SW480 (cell line): ENCODE data around the gene C13orf46.

Experiments
- DNase-seq: peaks from one replicate; pipeline ENCODE4 v3.0.0-alpha.2; 2016; ENCODE audit warnings: low spot score

Gene C13orf46

DNA sequence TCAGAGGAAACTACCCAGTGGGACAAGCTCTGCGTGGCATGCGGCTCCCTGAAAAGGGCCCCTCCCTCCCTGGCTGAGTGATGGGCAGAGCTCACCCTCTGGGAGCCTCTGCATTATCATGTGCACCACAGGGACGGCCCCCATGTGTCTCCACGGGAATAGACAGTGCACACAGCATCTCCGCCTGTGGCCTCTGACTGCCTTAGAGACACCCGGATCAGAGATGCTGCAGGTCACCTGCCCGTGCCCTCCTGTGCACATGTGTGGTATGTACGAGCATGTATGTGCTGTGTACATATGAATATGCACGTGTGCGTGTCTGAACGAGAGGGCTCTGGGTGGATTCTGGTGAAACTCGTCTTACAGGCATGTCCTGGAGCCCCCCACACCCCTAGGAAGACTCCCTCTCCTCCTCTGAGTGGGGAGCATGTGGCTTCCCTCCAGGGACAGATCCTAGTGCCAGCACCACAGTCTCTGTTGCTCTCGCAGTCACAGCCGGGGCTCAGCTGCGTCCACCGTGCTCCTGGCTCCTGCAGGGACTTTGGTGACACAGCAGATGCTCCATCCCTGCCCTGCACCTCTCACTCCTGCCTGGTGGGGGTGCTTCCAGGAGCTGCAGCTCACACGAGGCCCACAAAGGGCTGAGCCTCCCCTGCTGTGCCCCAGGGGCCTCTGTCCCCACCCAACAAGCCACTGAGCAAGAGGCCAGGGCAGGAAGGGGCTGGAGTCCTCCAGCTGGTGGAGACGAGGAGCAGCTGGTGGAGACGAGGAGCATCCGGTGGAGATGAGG lies 19.6 kb downstream of the C13orf46 start:
- DNase-seq = no peak

DNA sequence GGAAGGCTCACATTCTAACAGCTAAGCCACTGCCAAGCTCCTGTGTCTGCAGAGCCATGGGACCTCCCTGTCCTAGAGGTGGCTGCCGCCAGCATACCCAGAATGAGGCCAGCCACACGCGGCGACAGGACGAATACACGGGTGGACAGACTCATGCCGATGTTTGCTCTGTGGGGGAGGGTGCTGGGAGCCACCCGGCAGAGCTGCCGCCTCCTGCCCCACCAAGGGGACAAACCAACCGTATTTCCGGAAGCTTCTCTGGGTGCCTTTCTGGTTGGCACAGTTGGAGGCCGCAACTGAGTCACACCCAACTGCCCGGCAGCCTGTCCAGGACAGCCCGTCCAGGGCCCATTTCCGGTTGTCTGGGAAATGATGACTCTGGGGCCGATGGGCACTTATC lies 20.3 kb downstream of the C13orf46 start:
- DNase-seq = no peak

DNA sequence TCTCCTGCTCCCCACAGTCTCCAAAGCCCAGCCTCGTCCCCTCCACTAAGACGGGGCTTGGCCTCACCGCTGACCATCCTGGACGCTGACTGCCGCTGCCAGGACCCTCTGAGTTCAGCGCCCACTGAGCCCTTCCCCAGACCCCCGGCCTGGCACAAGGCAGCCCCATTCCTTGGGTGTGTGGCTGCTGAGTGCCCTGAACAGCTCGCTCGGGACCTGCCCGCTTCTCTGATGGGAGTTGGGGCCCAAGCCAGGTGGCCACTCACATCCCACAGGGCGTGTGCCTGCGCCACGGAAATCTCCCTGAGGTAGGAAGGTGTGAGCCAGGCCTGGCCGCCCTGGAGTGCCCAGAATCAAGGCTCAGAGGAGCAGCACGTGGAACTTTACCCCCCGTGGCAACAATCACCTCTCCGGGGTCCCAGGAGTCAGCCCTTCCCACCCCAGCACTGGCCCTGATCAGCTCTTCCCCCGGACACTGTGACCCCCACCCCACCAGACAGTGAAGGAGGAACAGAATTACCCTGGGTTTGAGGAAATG lies 20.8 kb downstream of the C13orf46 start:
- DNase-seq = no peak

DNA sequence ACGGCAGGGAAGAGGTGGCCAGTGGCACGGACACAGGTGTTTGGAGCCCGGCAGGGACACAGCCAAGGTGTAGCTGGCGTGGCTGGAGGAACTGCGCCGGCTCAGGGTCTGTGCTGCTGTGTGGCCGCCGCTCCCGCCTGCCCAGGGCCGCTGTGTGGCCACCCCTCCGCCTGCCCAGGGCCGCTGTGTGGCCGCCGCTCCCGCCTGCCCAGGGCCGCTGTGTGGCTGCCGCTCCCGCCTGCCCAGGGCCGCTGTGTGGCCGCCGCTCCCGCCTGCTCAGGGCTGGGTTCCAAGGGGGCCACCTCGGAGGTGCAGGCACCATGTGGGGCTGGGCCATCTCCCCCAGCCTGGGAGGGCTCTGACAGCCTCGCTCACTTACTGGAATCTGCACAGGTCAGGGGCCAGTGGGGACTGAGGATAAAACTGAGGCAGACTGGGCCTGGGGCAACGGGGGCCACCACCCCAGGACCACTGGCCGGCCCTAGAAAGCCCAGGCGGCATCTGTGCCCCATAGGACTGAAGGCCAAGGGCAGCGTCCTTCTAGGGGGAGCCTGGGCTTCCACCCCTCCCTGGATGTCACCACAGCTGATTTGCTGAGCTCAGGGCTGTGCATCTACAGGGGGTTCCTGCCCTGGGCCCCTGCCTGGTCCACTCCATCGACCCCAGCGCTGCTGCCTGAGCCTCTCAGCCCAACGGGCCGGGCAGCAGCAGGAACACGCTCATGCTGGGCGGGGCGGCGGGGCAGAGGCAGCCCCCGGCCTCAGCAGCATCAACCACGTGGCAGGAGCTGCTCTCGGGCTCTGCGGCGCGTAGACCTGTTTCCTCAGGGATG lies 21.5 kb downstream of the C13orf46 start:
- DNase-seq = no peak

DNA sequence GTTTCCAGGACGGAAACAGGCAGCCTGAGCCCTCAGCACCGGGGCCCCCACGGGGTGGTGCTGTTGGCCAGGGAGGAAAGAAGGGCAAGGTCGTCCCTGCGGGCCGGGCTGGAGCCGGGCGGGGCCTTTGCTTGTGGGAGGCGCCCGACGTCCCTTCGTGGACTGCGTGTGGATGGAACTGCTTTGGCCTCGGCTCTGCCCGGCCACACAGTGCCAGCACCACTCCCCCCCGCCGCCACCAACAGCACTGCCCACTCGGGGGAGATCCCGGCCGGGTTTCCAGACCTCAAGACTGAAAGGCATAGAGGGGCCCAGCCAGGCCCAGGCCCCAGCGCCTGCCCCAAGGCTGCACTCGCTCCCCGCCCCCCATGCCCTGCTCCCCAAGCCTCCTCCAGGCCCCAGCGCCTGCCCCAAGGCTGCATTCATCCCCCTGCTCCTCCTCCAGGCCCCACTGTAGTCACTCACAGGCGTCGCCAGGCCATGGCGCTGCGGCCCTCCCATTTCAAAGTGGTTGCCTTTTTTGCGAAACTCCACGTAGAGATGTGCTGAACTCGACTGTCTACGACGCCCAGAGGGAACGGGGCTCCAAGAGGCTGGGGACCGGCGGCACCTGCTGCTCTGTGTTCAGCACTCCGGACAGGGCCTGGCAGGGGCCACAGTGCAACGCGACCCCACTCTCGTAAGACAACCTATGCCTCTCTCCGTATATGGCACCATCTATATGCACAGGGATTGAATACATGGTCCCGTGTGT lies 22.5 kb downstream of the C13orf46 start:
- peak; percentile 66 for DNase-seq

DNA sequence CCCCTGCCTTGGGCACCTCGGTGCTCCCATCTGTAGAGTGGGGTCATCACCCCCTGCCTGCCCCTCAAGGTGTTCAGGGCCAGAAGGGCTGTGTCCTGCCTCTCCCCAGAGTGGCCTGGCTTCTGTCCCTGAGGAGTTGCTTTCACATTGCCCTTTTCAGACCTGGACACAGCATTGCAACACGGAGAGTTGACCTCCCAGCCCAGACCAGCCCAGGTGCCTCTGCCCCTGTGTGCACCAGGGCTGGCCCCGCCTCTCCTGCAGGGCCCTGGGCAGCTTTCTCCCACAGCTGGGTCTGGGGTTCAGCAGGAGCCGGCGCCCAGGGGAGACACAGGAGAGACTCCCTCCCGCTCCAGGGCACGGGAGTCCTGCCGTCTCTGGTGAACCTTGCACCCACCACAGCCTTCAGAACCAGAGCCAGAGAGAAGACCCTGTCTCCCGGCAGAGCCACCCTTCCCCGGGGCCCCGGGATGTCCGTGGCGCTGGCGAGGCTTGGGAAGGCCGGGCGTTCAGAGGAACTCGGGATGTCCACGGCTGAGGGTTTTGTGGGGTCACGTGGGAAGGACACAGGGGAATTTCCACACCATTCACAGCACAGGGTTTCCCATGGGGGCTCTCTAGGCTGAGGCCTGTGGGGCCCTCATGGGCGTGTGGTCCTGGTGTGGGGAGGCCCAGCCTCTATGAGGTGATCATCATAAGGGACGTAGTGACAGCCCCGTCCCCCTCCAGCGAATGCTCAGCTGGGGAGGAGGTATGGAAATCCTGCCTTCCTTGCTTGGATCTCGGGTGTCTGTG lies 23.2 kb downstream of the C13orf46 start:
- no peak for DNase-seq

GRCh38 chr13:113949546-113949945 lies 24.3 kb downstream of the C13orf46 start:
- DNase-seq = no peak

- no peak for DNase-seq
These were observed 25.7 kb downstream of the C13orf46 start for GRCh38 chr13:113948034-113948742.

DNA sequence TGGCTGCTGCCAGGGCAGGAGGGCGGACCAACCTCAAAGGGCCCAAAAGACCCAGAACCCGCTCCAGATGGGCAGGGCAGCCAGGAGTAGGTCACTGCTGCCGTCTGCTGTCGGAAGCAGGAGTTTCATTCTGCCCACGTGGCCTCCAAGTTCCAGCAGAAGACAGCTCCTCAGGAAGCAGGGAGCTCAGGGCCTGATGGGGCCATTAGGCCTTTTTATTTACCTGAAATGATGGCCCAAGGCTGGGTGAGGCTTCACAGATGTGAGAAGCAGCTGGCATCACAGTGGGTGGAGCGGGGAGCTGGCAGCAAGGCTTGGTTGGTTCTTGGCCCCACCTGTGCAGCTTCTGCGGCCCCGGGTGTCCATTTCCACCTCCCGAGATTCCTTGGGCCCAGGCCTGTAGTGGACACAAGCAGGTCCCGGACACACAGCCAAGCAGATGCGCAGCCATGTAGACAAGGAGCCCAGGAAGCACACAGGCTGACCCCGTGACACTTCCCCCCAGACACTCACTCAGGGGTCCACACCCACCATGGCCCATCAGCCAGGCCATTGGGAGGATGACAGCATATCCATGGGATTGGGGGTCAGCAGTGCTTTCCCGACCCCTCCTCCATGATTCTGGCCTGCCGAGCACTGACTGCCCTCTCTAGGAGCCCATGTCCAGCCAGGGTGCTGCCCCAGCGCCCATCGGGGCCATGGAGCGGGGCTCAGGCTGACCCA lies 26.4 kb downstream of the C13orf46 start:
- DNase-seq = peak; percentile 53

DNA sequence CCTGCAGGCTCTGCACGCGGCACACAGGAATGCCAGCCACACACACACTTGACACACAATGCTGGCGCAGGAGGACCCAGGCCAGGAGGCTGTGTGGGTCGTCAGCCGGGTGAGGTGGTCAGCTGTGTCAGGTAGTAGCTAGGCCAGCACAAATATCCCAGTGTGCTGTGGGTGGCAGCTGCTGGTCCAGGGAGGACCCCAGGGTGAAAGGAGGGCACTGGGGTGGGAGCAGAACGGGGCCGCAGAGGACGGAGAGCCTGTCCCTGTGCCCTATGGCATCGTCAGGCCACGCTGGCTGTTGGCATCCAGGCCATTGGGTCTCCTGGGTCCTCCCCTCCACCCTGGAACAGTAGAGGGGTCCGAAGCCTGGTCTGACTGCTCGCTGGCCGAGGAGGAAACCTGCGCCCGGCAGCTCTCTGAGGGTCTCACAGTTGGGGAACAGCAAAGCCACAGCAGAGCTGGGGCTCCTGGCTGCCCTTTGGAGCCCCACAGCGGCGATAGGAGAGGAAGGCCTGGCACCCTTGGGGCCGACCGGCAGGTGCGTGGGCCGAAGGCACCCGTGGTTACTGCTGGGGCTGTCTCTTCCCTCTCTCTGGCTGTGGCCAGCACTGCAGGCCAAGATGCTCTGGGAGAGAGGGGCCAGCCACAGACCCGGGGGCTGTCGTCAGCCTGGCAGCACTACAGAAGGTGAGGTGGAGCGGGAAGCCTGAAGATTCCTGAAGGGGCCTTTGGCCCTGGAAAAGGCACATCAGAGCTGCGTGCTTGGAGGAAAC lies 27.3 kb downstream of the C13orf46 start:
- DNase-seq = no peak

DNA sequence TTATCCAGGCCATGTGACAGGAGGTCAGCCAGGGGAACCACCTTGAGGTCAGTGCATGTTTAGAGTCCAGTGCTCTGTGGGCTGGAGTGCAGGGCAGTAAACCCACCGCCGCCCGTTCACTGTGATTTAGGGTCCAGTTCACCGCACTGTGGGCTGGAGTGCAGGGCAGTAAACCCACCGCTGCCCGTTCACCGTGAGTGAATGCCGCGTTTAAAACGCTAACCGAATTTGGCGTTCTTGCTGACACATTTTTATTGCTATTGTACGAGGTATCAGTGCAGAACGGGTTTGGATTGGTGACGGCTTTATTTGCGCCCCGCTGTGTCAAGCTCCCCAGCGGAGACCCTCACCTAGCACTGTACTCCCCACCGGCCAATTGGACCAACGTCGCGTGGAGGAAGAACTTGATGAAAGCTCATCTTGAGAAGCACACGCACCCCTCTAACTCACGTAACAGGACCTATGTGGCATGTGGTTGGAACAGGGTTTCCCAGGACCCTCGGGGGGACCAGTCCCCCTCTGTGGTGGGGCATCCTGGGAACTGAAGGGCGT lies 27.9 kb downstream of the C13orf46 start:
- no peak for DNase-seq

DNA sequence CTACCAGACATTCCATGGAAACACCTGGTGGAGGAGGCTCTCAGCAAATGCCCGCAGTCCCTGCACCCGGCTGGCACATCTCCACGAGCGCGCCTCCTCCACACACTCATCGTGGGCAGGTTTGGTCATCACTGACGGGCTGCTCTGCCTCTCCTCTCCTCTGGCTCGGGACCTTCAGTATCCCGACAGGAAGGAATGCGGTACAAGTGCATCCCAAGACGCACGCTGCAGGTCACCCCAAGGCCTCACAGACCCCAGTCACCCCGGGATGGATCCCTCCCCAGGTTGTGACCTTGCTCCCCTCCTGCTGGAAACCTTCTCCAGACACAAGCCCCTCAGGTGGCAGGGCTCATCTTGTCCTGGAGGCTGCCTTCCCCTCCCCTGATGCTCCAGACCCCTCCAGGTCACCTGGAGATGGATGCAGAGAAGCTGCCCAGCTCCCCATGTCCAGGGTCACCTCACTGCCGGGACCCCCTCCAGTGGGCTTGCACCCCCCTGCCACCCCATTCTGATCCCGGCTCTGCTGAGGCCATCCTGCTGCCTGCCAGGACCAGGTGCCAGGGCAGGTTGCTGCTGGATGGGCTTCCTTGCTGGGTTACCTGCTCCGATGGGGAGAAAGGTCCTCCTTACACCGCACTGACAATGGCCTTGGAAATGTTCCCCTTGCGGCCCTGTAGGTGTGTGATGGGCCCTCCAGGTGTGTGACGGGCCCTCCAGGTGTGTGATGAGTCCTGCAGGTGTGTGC lies 29.9 kb downstream of the C13orf46 start:
- no peak for DNase-seq

DNA sequence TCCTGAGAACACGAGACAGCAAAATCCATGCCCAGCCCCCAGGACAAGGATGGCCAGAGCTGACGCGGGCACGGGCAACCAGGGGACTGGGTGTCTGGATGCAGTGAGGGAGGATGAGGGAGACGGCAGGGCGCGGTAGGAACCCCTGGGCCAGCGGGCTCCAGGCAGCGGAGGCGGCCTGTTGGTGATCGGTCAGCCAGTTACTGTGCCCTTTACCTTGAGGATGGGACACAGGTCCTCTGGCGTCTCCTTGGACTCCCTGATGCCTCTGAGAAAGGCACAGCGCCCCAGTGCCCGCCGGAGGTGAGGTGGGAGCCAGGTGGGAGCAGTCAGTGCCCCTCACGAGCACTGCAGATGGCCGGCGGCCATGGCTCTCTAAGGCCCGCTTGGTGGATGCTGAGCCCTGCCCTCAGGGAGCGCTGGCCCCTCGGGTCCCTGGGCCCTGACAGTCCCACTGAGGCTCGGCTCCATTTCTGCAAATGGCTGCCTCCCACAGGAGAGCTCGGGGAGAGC lies 31.2 kb downstream of the C13orf46 start:
- DNase-seq = no peak

DNA sequence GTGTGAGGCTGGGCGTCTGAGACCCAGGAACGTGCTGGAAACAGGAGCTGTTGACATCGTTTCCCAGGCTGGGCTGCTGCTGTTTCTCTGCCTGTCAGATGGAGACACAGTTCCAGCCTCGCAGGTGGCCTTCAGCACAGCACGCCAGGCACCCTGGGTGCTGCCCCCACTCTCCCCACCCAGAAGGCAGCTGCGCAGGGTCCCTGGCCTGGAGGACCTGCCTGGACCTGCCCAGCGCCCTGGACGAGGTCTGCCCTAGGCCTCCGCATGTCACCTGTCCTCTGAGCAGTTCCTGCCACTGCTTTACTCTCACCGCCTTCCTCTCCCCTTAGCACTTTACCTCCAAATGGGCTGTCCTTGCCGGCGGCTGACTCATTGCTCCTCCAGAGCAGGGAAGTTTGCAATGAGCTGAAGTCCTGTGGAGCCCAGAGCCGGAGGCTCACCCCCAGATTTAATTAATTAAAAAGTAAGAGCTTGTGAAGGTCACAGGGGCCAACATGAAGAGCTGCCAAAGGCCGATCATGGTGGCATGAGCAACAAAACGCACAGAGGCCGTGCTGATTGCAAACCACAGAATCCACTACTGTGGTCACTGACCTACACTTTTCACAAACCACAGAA lies 32.2 kb downstream of the C13orf46 start:
- peak; percentile 85 for DNase-seq

- DNase-seq = peak; percentile 59
These were observed 34.0 kb downstream of the C13orf46 start for GRCh38 chr13:113939944-113940297.

GRCh38 chr13:113939129-113939943 lies 34.5 kb downstream of the C13orf46 start:
- no peak for DNase-seq

DNA sequence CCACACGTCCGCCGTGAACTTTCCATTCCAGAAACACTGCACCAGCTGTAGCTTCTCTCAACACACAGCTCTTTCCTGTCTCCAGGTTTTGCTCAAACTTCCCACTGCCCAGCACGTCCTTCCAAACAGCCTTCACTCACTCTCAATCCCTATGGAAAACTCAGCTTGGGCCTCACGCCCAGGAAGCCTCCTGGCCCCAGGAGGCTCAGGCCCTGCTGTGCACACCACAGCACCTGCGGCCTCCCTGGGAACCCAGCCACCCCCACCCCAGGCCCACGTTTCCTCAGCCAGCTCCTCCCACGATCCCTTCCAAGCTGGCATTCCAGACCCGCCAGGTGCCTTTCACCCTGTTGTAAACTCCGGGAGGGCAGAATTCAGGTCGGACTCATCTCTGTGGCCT lies 35.2 kb downstream of the C13orf46 start:
- DNase-seq = no peak
